ENCODE measurements around the gene ZNF580. TPM values are rescaled to one million over a fixed set of nuclear protein-coding genes. Genes with fewer than 3 reads are reported as not detected.

ZNF580 gene
- total and polyA plus RNA-seq, 12 donors: 16.5 to 29.9 (median 21.1) TPM

DNA sequence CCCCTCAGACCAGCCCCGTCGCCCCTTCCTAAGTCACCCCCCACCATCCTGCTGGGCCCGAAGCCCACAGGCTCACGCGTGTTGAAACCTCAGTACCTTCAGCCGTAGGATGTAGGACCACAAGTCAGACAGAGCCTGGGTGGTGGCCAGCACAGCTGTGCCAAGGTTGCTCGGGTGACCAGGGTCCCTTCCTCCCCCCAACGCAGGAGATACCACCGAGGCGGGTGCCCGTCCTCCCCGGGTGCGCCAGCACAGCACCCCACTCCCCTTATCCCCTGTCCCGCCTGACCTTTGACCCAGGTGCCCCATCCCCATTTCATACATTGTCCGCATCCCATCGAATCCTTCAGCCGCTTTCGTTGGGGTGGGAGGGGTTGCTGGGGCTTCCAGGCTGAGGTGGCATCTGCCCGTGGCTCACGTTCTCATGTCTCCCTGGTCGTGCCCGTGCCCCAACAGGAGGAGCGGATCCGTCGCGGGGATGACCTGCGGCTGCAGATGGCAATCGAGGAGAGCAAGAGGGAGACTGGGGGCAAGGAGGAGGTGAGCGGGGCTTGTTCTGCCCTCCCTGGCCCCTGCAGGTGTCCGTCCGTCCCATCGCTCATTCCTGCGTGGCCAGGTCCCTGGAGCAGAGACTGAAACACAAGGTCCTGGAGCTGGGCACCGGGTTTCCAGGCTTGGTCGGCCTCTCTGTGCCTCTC is 48.8 kb downstream of the ZNF580 start:
- Histone ChIP-seq H3K4me1 (peaks cover 0 to 19% (median 0%) of the 10 kb centered on the region in 9 donors), H3K27ac (no peak overlapping the region), H3K27me3 (no peaks in the 10 kb centered on the region), H3K9me3 (no peaks in the 10 kb centered on the region), H3K36me3 (peaks cover 0 to 99% (median 61%) of the 10 kb centered on the region in 9 donors), H3K4me3 (no peak overlapping the region)
- WGBS, 2 donors: 94 to 95% methylated on average over 35 of the region's 35 CpGs
- ATAC-seq (no peak), DNase-seq (no peak)
- intact Hi-C loops (cut with DNase I): no loop called here
- TF ChIP-seq, protein P1, sequence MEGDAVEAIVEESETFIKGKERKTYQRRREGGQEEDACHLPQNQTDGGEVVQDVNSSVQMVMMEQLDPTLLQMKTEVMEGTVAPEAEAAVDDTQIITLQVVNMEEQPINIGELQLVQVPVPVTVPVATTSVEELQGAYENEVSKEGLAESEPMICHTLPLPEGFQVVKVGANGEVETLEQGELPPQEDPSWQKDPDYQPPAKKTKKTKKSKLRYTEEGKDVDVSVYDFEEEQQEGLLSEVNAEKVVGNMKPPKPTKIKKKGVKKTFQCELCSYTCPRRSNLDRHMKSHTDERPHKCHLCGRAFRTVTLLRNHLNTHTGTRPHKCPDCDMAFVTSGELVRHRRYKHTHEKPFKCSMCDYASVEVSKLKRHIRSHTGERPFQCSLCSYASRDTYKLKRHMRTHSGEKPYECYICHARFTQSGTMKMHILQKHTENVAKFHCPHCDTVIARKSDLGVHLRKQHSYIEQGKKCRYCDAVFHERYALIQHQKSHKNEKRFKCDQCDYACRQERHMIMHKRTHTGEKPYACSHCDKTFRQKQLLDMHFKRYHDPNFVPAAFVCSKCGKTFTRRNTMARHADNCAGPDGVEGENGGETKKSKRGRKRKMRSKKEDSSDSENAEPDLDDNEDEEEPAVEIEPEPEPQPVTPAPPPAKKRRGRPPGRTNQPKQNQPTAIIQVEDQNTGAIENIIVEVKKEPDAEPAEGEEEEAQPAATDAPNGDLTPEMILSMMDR (IDR thresholded peaks at IDR 0.05): no peak

GRCh38 chr19:55690109-55690768 is 49.4 kb downstream of the ZNF580 start:
- 94 to 95% methylated on average over 25 of the region's 25 CpGs for WGBS, 2 donors
- peaks cover 0 to 99% (median 65%) of the 10 kb centered on the region in 9 donors for H3K36me3 ChIP-seq
- no peaks in the 10 kb centered on the region for H3K27me3 ChIP-seq
- ATAC-seq (no peak), DNase-seq (no peak)
- TF ChIP-seq, protein P1 (IDR thresholded peaks at IDR 0.05): no peak
- no peaks in the 10 kb centered on the region for H3K9me3 ChIP-seq
- intact Hi-C loops (cut with DNase I): no loop called here
- H3K27ac ChIP-seq: no peak overlapping the region
- H3K4me3 ChIP-seq: no peak overlapping the region
- H3K4me1 ChIP-seq: peaks cover 0 to 19% (median 0%) of the 10 kb centered on the region in 9 donors

GRCh38 chr19:55690769-55691545 is 50.2 kb downstream of the ZNF580 start:
- DNase-seq: no peak
- WGBS, 2 donors: 92 to 93% methylated on average over 31 of the region's 31 CpGs
- intact Hi-C loops (cut with DNase I): no loop called here

More at GRCh38 chr19:55690769-55691545, 50.2 kb downstream of the ZNF580 start:
- Histone ChIP-seq H3K4me1 (peaks cover 0 to 15% (median 0%) of the 10 kb centered on the region in 9 donors), H3K36me3 (peaks cover 0 to 99% (median 65%) of the 10 kb centered on the region in 9 donors), H3K9me3 (no peaks in the 10 kb centered on the region), H3K4me3 (no peak overlapping the region), H3K27me3 (no peaks in the 10 kb centered on the region), H3K27ac (no peak overlapping the region)
- ATAC-seq: no peak
- TF ChIP-seq, protein P1 (IDR thresholded peaks at IDR 0.05): no peak

Measured in heart right ventricle (tissue), 16 donors.